ENCODE data around the gene CABS1. TPM values are rescaled to one million over a fixed set of nuclear protein-coding genes. Genes with fewer than 3 reads are reported as not detected.

Gene CABS1
- polyA plus RNA-seq, 1 of the 3 experiments (the other 2 are of a cell fraction): not detected

DNA sequence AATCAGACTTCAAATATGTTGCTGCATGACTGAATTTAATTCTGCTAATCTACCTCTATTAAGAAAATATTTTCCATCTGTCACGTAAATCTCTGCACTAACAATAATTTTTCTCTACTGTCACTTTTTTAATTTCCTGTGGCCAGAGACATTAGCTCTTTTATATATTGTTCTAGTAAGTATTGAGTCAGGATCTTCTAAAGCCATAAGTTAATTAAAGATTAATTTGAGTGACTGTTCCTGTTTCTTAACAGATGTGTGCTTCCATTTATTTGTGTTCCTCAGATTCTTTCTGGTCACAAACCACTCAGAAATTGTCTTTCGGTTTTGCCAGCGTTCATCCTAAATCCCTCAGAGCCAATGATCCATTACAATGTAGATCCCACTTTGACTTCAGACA is 45.8 kb downstream of the CABS1 start:
- H3K27me3 ChIP-seq (ENCODE audit: insufficient read depth): no peaks in the 10 kb centered on the region
- H3K27ac ChIP-seq (ENCODE audit: low read depth in 2 of 2, low read length in 1 of 2): no peak overlapping the region
- POLR2A ChIA-PET: no interaction called here
- CTCF ChIA-PET: no interaction called here
- H3K4me3 ChIP-seq (ENCODE audit: low read depth in 2 of 2, low read length in 1 of 2): no peak overlapping the region
- H3K9me2 ChIP-seq: no peaks in the 10 kb centered on the region
- H3F3A ChIP-seq (replicated peaks; ENCODE audit: insufficient read depth): no peaks in the 10 kb centered on the region
- H3K79me2 ChIP-seq (ENCODE audit: insufficient read depth): no peaks in the 10 kb centered on the region
- no peaks in the 10 kb centered on the region for H4K20me1 ChIP-seq (ENCODE audit: insufficient read depth)
- no peaks in the 10 kb centered on the region for H3K4me1 ChIP-seq (ENCODE audit: control insufficient read depth in 1 of 2, insufficient read depth in 2 of 2, low read depth in 1 of 2, low read length in 1 of 2)
- no peak for DNase-seq
- H3K36me3 ChIP-seq (replicated peaks in 1 of 2; ENCODE audit: control insufficient read depth in 1 of 2, insufficient read depth in 2 of 2, low read length in 1 of 2): no peaks in the 10 kb centered on the region
- WGBS (ENCODE audit: low lambda C conversion rate): 18% methylated on average over 3 of the region's 3 CpGs
- no peak overlapping the region for H2AFZ ChIP-seq (ENCODE audit: low read depth)
- TF ChIP-seq JUND (IDR thresholded peaks at IDR 0.05) (no peak), SIN3A (IDR thresholded peaks at IDR 0.05; ENCODE audit: borderline replicate concordance, low read depth, low read length) (no peak), EP300 (IDR thresholded peaks at IDR 0.05; ENCODE audit: borderline replicate concordance in 1 of 2, low read depth in 1 of 2, low read length in 1 of 2) (no peak), CHD2 (IDR thresholded peaks at IDR 0.05; ENCODE audit: low read length, partially characterized antibody) (no peak), MXI1 (IDR thresholded peaks at IDR 0.05; ENCODE audit: low read depth, low read length) (no peak)
- TF ChIP-seq, protein P1, sequence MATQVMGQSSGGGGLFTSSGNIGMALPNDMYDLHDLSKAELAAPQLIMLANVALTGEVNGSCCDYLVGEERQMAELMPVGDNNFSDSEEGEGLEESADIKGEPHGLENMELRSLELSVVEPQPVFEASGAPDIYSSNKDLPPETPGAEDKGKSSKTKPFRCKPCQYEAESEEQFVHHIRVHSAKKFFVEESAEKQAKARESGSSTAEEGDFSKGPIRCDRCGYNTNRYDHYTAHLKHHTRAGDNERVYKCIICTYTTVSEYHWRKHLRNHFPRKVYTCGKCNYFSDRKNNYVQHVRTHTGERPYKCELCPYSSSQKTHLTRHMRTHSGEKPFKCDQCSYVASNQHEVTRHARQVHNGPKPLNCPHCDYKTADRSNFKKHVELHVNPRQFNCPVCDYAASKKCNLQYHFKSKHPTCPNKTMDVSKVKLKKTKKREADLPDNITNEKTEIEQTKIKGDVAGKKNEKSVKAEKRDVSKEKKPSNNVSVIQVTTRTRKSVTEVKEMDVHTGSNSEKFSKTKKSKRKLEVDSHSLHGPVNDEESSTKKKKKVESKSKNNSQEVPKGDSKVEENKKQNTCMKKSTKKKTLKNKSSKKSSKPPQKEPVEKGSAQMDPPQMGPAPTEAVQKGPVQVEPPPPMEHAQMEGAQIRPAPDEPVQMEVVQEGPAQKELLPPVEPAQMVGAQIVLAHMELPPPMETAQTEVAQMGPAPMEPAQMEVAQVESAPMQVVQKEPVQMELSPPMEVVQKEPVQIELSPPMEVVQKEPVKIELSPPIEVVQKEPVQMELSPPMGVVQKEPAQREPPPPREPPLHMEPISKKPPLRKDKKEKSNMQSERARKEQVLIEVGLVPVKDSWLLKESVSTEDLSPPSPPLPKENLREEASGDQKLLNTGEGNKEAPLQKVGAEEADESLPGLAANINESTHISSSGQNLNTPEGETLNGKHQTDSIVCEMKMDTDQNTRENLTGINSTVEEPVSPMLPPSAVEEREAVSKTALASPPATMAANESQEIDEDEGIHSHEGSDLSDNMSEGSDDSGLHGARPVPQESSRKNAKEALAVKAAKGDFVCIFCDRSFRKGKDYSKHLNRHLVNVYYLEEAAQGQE (IDR thresholded peaks at IDR 0.05; ENCODE audit: low read depth, low read length): no peak
- TF ChIP-seq, protein P2, sequence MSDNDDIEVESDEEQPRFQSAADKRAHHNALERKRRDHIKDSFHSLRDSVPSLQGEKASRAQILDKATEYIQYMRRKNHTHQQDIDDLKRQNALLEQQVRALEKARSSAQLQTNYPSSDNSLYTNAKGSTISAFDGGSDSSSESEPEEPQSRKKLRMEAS (IDR thresholded peaks at IDR 0.05; ENCODE audit: low read depth): no peak
- no peak overlapping the region for H3K9ac ChIP-seq
- H3K9me3 ChIP-seq: no peaks in the 10 kb centered on the region
- H3K4me2 ChIP-seq: no peak overlapping the region

DNA sequence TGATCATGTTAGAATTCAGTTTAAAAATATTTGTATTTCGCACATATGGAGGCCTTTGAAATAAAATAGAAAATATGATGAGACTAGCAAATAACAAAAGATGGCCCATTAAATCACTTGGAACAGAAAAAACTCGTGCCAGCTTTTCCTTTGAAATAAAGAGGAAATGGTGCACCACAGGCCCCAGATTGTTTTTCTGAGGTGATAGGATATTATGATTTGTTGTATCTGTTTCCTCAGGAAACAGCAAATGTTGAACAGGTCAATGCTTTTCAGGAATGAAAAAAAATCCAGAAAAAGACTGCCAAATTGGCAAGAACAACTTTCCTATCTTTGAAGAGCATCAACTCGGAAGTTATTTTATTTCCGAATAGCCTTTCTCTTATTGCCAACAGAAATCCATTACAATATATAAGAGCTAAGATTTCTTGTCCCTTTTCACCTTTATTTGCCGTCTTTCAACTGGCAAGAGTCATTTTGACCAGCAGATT is 48.0 kb downstream of the CABS1 start, which contains the start of gene SMR3B:
Gene SMR3B, plus strand, starts transcription at position 441 of the 491 bp plus-strand sequence. CDS start 1,380 bp downstream, outside the sequence.
- Histone ChIP-seq H3K9ac (no peak within 1 kb of the TSS), H3F3A (replicated peaks; ENCODE audit: insufficient read depth) (no peaks in the 10 kb centered on the region), H4K20me1 (ENCODE audit: insufficient read depth) (no peaks in the 10 kb centered on the region), H3K4me1 (ENCODE audit: control insufficient read depth in 1 of 2, insufficient read depth in 2 of 2, low read depth in 1 of 2, low read length in 1 of 2) (no peaks in the 10 kb centered on the region), H3K4me3 (ENCODE audit: low read depth in 2 of 2, low read length in 1 of 2) (no peak within 1 kb of the TSS), H3K27ac (ENCODE audit: low read depth in 2 of 2, low read length in 1 of 2) (no peak within 1 kb of the TSS), H3K27me3 (ENCODE audit: insufficient read depth) (no peaks in the 10 kb centered on the region), H2AFZ (ENCODE audit: low read depth) (no peak within 1 kb of the TSS), H3K36me3 (replicated peaks in 1 of 2; ENCODE audit: control insufficient read depth in 1 of 2, insufficient read depth in 2 of 2, low read length in 1 of 2) (no peaks in the 10 kb centered on the region), H3K79me2 (ENCODE audit: insufficient read depth) (no peaks in the 10 kb centered on the region), H3K9me2 (no peaks in the 10 kb centered on the region), H3K4me2 (no peak within 1 kb of the TSS), H3K9me3 (no peaks in the 10 kb centered on the region)
- no peak for DNase-seq
- ChIA-PET CTCF (no interaction called here), POLR2A (no interaction called here)
- TF ChIP-seq RAD21 (IDR thresholded peaks at IDR 0.05; ENCODE audit: low read length) (no peak), EZH2phosphoT487 (IDR thresholded peaks at IDR 0.05; ENCODE audit: borderline replicate concordance, low read depth) (no peak)
- 20% methylated on average over 5 of the region's 5 CpGs for WGBS (ENCODE audit: low lambda C conversion rate)

Other genes with a start within 250 kb of the CABS1 start
- gene PRR27, start 180.7 kb upstream of the CABS1 start, polyA plus RNA-seq (2012; rRNA removed): not detected in 2 replicates
- gene ODAM, start 139.3 kb upstream of the CABS1 start, polyA plus RNA-seq (2012; rRNA removed): not detected in 2 replicates
- gene FDCSP, start 108.9 kb upstream of the CABS1 start, polyA plus RNA-seq (2012; rRNA removed): not detected in 2 replicates
- gene CSN3, start 92.4 kb upstream of the CABS1 start, polyA plus RNA-seq (2012; rRNA removed): not detected in 2 replicates
- not detected in 2 replicates for gene SMR3A, start 25.8 kb downstream of the CABS1 start, polyA plus RNA-seq (2012; rRNA removed)
- gene SMR3B, start 48.1 kb downstream of the CABS1 start, polyA plus RNA-seq (2012; rRNA removed): not detected in 2 replicates
- gene OPRPN, start 63.0 kb downstream of the CABS1 start, polyA plus RNA-seq (2012; rRNA removed): not detected in 2 replicates
- gene MUC7, start 137.2 kb downstream of the CABS1 start, polyA plus RNA-seq (2012; rRNA removed): not detected in 2 replicates
- gene AMTN, start 183.6 kb downstream of the CABS1 start, polyA plus RNA-seq (2012; rRNA removed): not detected in 2 replicates